ENCODE measurements around the gene SCN10A. TPM values are rescaled to one million over a fixed set of nuclear protein-coding genes. Genes with fewer than 3 reads are reported as not detected.

SCN10A gene
- total RNA-seq, 1 donor from 2014 or later = not detected

DNA sequence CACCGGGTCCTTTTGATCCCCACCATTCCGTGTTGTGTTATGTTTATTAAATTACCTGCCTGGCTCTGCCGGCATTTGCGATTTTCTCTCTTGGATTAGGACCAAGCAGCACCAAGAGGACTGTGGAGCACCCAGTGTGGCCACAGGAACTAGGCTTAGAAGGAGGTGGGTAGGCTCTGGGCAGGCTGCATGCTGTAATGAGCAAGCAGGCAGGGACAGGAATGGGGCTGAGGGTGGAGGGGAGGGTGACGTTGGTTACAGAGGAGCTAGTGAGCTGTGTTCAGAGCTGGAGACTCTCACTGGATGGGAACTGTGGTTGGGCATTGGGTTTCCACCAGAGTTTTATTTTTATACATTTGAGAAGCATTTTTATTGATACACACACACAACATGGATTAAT is 158.6 kb downstream of the SCN10A start:
- Mint-ChIP-seq H3K27ac (ENCODE audit: unreplicated experiment) (no peak overlapping the region), H3K4me3 (ENCODE audit: unreplicated experiment) (no peak overlapping the region), H3K36me3 (ENCODE audit: unreplicated experiment) (no peaks in the 10 kb centered on the region), H3K9me3 (ENCODE audit: unreplicated experiment) (no peaks in the 10 kb centered on the region), H3K4me1 (ENCODE audit: unreplicated experiment) (no peaks in the 10 kb centered on the region), H3K27me3 (ENCODE audit: unreplicated experiment) (peaks cover 36% of the 10 kb centered on the region)
- DNase-seq (ENCODE audit: extremely low spot score, unreplicated experiment) = no peak
- TF ChIP-seq, protein P1, sequence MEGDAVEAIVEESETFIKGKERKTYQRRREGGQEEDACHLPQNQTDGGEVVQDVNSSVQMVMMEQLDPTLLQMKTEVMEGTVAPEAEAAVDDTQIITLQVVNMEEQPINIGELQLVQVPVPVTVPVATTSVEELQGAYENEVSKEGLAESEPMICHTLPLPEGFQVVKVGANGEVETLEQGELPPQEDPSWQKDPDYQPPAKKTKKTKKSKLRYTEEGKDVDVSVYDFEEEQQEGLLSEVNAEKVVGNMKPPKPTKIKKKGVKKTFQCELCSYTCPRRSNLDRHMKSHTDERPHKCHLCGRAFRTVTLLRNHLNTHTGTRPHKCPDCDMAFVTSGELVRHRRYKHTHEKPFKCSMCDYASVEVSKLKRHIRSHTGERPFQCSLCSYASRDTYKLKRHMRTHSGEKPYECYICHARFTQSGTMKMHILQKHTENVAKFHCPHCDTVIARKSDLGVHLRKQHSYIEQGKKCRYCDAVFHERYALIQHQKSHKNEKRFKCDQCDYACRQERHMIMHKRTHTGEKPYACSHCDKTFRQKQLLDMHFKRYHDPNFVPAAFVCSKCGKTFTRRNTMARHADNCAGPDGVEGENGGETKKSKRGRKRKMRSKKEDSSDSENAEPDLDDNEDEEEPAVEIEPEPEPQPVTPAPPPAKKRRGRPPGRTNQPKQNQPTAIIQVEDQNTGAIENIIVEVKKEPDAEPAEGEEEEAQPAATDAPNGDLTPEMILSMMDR (IDR thresholded peaks at IDR 0.05) = no peak

DNA sequence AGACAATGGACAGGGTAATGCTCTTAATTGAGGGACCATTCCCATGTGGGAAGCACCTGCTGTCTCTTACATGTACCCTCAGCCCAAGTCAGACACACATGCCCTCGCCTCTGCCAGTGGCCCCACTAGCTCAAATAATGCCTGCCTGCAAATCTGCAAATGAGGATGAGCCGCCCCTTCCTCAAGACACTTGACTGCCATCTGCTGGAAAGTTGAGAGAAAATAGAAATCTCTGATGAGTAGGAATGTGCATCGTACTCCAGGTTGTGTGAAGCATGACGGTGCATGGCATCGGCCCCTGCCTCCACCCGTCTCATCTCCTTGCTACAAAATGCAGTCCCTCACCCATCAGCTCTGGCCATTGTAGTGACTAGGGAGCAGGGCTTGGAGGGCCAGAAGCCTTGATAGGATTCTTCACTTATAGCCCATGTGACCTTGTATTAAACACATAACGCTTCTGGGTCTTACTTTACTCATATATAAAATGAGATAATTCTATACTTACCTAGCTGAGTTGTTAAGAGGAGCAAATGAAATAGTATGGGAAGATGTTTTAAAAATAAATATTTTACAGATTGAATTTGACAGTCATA is 160.2 kb downstream of the SCN10A start:
- Mint-ChIP-seq H3K27ac (ENCODE audit: unreplicated experiment) (no peak overlapping the region), H3K4me1 (ENCODE audit: unreplicated experiment) (no peaks in the 10 kb centered on the region), H3K36me3 (ENCODE audit: unreplicated experiment) (no peaks in the 10 kb centered on the region), H3K4me3 (ENCODE audit: unreplicated experiment) (no peak overlapping the region), H3K9me3 (ENCODE audit: unreplicated experiment) (no peaks in the 10 kb centered on the region), H3K27me3 (ENCODE audit: unreplicated experiment) (peaks cover 42% of the 10 kb centered on the region)
- TF ChIP-seq, protein P1 (IDR thresholded peaks at IDR 0.05) = peak; percentile 61
- DNase-seq (ENCODE audit: extremely low spot score, unreplicated experiment) = no peak

DNA sequence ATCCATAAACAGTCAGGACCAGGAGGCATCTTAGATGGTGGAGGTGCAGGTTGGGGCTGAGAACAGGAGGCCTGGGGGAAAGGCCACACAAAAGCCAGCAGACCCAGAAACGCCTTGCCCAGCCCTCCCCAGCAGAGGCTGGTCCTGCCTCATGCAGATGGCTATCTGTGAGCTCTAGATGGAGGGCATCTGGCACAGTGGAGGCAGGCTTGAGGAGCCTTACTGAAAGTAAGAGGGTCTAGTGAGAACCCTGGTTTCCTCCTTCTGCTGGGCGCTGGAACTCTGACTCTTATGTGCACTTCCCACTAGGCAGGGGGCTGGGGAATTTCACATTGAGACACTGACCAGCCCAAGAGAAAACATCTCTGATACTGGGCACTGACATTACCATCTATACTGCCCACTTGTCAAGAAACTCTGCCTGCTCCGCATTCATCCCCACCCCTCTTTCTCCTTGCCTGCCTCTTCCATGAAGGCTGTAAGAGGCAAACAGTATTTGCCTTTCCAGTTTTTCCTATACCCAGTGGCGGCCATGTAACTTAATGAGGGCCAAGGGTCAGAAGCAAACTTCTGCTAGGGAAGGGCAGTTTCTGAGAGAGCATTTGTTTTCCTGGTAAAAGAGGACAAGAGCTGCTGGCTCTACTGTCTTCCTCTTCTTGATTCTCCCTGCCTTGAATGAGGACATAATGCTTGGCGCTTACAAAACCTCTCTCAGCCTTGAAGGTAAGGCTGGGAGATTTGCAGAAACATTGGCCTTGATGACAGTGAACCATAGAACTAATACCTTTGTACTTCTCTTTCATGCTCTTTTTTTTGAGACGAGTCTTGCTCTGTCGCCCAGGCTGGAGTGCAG is 162.1 kb downstream of the SCN10A start:
- no peaks in the 10 kb centered on the region for H3K9me3 Mint-ChIP-seq (ENCODE audit: unreplicated experiment)
- H3K36me3 Mint-ChIP-seq (ENCODE audit: unreplicated experiment) = no peaks in the 10 kb centered on the region
- peaks cover 42% of the 10 kb centered on the region for H3K27me3 Mint-ChIP-seq (ENCODE audit: unreplicated experiment)
- DNase-seq (ENCODE audit: extremely low spot score, unreplicated experiment) = no peak
- H3K4me1 Mint-ChIP-seq (ENCODE audit: unreplicated experiment) = no peaks in the 10 kb centered on the region
- no peak overlapping the region for H3K27ac Mint-ChIP-seq (ENCODE audit: unreplicated experiment)
- TF ChIP-seq, protein P1 (IDR thresholded peaks at IDR 0.05) = no peak
- H3K4me3 Mint-ChIP-seq (ENCODE audit: unreplicated experiment) = no peak overlapping the region

DNA sequence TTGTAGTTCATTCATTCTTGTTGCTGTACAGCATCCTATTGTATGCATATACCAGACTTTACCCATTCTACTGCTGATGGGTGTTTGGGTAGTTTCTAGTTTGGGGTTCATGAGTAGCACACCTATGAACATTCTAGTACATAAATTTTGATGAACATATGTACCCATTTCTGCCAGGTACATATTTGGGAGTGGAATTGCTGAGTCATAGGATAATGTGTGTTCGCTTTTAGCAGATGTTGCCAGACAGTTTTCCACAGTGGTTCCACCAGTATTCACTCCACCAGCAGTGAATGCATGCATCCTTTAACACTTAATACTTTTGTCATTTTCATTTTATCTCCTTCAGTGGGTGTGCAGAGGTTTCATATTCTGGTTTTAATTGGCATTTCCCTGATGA is 163.1 kb downstream of the SCN10A start:
- DNase-seq (ENCODE audit: extremely low spot score, unreplicated experiment) = no peak
- Mint-ChIP-seq H3K4me3 (ENCODE audit: unreplicated experiment) (no peak overlapping the region), H3K27me3 (ENCODE audit: unreplicated experiment) (peaks cover 37% of the 10 kb centered on the region), H3K36me3 (ENCODE audit: unreplicated experiment) (no peaks in the 10 kb centered on the region), H3K9me3 (ENCODE audit: unreplicated experiment) (no peaks in the 10 kb centered on the region), H3K4me1 (ENCODE audit: unreplicated experiment) (peaks cover 2% of the 10 kb centered on the region), H3K27ac (ENCODE audit: unreplicated experiment) (no peak overlapping the region)
- TF ChIP-seq, protein P1 (IDR thresholded peaks at IDR 0.05) = no peak

DNA sequence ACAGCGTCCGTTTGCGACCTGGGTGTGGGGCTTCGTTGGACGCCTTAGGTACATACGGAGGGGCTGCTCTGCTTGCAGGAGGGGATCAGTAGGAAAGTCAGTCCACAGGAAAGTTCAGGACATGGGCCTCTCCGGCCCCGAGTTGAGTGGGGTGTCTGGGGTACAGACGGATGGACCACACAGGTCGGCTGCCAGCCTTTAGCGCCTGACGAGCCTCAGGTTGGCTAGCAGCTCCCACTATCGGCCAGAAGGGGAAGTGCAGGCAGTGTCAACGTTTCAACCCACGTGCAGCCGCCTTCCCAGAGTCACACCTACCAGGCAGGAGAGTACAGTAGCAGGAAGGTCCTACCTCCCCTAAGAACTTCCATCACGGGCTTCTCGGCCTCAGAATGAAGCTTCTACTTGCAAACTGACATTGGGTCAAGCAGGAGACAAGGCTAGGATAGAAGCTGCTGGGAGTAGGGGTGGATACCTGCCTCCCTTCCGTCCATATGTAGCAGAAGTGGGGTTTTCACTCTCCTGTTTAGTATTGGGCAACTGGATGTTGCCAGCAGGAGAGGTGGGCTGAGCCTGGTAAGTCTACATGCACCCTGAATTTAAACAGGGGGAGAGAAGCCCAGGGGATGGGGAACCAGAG is 164.7 kb downstream of the SCN10A start:
- Mint-ChIP-seq H3K36me3 (ENCODE audit: unreplicated experiment) (no peaks in the 10 kb centered on the region), H3K27me3 (ENCODE audit: unreplicated experiment) (peaks cover 27% of the 10 kb centered on the region), H3K4me1 (ENCODE audit: unreplicated experiment) (peaks cover 2% of the 10 kb centered on the region), H3K9me3 (ENCODE audit: unreplicated experiment) (no peaks in the 10 kb centered on the region), H3K4me3 (ENCODE audit: unreplicated experiment) (no peak overlapping the region), H3K27ac (ENCODE audit: unreplicated experiment) (no peak overlapping the region)
- TF ChIP-seq, protein P1 (IDR thresholded peaks at IDR 0.05) = peak; percentile 83
- no peak for DNase-seq (ENCODE audit: extremely low spot score, unreplicated experiment)
